K562 (cell line): ENCODE data around the gene SLC3A2. TPM values are rescaled to one million over a fixed set of nuclear protein-coding genes. Genes with fewer than 3 reads are reported as not detected.

Source experiments
- CBFA2T3 ChIP-seq: fragments of 450-650 bp; IDR thresholded peaks from 2 replicates; pipeline ENCODE4 v1.6.1; 2017
- CHD1 ChIP-seq: fragments of 200-600 bp; sonication (generic); IDR thresholded peaks from one replicate; pipeline ENCODE4 v1.6.1; 2012; ENCODE audit warnings: mild to moderate bottlenecking, moderate library complexity, low read length, inconsistent platforms
- KAT7 ChIP-seq: sonication (generic); formaldehyde crosslinking; IDR thresholded peaks from 2 replicates; pipeline ENCODE4 v1.8.0; 2022; ENCODE audit warnings: missing genetic modification reagents, mild to moderate bottlenecking, borderline replicate concordance
- RBM22 ChIP-seq: fragments of 200-400 bp; formaldehyde crosslinking; IDR thresholded peaks from 2 replicates; pipeline ENCODE4 v1.6.1; 2018; ENCODE audit warnings: low read length, low read depth; ENCODE audit not compliant: poor library complexity, severe bottlenecking
- TSC22D4 ChIP-seq: fragments of 450-650 bp; IDR thresholded peaks from 2 replicates; pipeline ENCODE4 v1.6.1; 2016; ENCODE audit warnings: missing genetic modification characterization, missing biosample characterization, control low read depth
- polyA plus RNA-seq, 8 experiments: library from polyadenylated mRNA; depleted of rRNA in 4 of 8; stranded (reverse) in 5 of 8; unstranded in 3 of 8; fragments of >200 nt; fragmentation: Nextera tagmentation in 2 of 8; fragmentation: Illumina TruSeq in 1 of 8; extraction: Ambion mirVana in 2 of 8; extraction: Trizol in 1 of 8; gene quantifications; 2 replicates each; pipeline versions ENCODE4 v1.2.1 to v1.2.3, GENCODE V29; 2011 to 2014; ENCODE audit warnings: inconsistent platforms in 1 of 8, missing spikeins in 1 of 8
- total RNA-seq, 7 experiments: library from RNA; depleted of rRNA in 6 of 7; stranded (reverse); fragments of >200 nt in 6 of 7; fragmentation: Illumina TruSeq in 2 of 7; extraction: Trizol in 2 of 7; gene quantifications; 2 replicates each; pipeline versions ENCODE4 v1.2.1 to v1.2.3, GENCODE V29; 2011 to 2021; ENCODE audit warnings: low replicate concordance in 1 of 7
- TF ChIP-seq, protein P1 (sequence below): fragments of 250-450 bp; sonication (Bioruptor Pico); IDR thresholded peaks from 2 replicates; pipeline ENCODE4 v1.5.0; 2021; ENCODE audit warnings: mild to moderate bottlenecking, borderline replicate concordance
- TF ChIP-seq, protein P2 (sequence below): fragments of 450-650 bp; formaldehyde crosslinking; IDR thresholded peaks from 2 replicates; pipeline ENCODE4 v1.4.0; 2020; ENCODE audit warnings: mild to moderate bottlenecking, moderate library complexity

Gene SLC3A2
- total and polyA plus RNA-seq, 9 of the 15 experiments (the other 6 are each of a cell fraction or from before 2014, with no cell fraction given): 20.0 to 296 (median 214) TPM

DNA sequence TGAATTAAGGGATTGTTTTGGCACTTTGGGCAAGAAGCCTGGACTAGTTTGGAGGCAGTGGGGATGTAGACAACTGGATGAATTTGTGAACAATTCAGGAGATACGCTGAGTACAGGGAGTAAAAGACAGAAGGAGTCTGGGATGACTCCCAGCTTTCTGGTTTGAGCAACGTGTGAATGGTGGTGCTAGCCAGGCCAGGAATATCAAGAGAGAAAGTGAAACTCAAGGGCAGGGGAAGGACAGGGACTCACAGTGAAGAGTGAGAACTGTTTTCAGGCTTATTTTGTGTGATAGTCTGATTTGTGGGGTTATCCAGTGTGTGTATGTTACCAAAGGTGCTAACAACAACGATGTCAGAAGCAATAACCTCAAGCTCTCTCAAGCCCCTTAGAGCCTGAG, 24.6 kb downstream of the SLC3A2 start (continued):
- TF ChIP-seq, protein P1, sequence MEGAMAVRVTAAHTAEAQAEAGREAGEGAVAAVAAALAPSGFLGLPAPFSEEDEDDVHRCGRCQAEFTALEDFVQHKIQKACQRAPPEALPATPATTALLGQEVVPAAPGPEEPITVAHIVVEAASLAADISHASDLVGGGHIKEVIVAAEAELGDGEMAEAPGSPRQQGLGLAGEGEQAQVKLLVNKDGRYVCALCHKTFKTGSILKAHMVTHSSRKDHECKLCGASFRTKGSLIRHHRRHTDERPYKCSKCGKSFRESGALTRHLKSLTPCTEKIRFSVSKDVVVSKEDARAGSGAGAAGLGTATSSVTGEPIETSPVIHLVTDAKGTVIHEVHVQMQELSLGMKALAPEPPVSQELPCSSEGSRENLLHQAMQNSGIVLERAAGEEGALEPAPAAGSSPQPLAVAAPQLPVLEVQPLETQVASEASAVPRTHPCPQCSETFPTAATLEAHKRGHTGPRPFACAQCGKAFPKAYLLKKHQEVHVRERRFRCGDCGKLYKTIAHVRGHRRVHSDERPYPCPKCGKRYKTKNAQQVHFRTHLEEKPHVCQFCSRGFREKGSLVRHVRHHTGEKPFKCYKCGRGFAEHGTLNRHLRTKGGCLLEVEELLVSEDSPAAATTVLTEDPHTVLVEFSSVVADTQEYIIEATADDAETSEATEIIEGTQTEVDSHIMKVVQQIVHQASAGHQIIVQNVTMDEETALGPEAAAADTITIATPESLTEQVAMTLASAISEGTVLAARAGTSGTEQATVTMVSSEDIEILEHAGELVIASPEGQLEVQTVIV (CRISPR knock-in tag): no peak
- TF ChIP-seq, protein P2, sequence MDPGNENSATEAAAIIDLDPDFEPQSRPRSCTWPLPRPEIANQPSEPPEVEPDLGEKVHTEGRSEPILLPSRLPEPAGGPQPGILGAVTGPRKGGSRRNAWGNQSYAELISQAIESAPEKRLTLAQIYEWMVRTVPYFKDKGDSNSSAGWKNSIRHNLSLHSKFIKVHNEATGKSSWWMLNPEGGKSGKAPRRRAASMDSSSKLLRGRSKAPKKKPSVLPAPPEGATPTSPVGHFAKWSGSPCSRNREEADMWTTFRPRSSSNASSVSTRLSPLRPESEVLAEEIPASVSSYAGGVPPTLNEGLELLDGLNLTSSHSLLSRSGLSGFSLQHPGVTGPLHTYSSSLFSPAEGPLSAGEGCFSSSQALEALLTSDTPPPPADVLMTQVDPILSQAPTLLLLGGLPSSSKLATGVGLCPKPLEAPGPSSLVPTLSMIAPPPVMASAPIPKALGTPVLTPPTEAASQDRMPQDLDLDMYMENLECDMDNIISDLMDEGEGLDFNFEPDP (CRISPR knock-in tag): no peak
- TF ChIP-seq TSC22D4 (tag) (no peak), CBFA2T3 (no peak), RBM22 (no peak), CHD1 (no peak), KAT7 (CRISPR knock-in tag) (no peak)
